ENCODE data around the gene TARS3. TPM values are rescaled to one million over a fixed set of nuclear protein-coding genes. Genes with fewer than 3 reads are reported as not detected.

TARS3 gene
- total and polyA plus RNA-seq, 3 donors from 2014 or later = 10.3 to 40.2 (median 25.0) TPM

DNA sequence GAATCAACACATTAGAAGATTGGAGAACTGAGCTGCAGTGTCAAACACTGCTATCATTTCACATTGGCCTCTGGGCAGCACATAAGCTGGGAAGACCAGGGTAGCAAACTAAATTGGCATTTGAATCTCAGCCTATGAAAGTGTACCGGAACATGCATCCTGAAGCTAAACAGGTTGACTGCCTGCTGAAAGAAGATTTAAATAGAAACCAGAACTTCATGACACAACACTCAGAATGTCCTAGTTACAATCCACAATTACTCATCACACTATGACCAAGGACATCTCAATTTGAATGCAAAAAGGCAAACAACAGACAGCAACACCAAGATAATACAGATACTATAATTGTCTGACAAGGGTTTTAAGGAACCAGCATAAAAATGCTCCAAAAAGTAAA lies 98.3 kb downstream of the TARS3 start:
- Histone ChIP-seq H3K9me3 (no peaks in the 10 kb centered on the region), H3K4me3 (no peak overlapping the region), H3K27me3 (no peaks in the 10 kb centered on the region), H3K36me3 (ENCODE audit: low read depth, missing control alignments) (no peaks in the 10 kb centered on the region), H3K4me1 (no peaks in the 10 kb centered on the region), H3K27ac (no peak overlapping the region)
- TF ChIP-seq POLR2A (IDR thresholded peaks at IDR 0.05) = no peak
- TF ChIP-seq, protein P1, sequence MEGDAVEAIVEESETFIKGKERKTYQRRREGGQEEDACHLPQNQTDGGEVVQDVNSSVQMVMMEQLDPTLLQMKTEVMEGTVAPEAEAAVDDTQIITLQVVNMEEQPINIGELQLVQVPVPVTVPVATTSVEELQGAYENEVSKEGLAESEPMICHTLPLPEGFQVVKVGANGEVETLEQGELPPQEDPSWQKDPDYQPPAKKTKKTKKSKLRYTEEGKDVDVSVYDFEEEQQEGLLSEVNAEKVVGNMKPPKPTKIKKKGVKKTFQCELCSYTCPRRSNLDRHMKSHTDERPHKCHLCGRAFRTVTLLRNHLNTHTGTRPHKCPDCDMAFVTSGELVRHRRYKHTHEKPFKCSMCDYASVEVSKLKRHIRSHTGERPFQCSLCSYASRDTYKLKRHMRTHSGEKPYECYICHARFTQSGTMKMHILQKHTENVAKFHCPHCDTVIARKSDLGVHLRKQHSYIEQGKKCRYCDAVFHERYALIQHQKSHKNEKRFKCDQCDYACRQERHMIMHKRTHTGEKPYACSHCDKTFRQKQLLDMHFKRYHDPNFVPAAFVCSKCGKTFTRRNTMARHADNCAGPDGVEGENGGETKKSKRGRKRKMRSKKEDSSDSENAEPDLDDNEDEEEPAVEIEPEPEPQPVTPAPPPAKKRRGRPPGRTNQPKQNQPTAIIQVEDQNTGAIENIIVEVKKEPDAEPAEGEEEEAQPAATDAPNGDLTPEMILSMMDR (IDR thresholded peaks at IDR 0.05) = no peak
- 95 to 100% methylated on average over 1 of the region's 1 CpG for WGBS, 2 donors
- DNase-seq = no peak
- intact Hi-C loops (cut with DNase I; ENCODE audit: low total_unique reads) = no loop called here

DNA sequence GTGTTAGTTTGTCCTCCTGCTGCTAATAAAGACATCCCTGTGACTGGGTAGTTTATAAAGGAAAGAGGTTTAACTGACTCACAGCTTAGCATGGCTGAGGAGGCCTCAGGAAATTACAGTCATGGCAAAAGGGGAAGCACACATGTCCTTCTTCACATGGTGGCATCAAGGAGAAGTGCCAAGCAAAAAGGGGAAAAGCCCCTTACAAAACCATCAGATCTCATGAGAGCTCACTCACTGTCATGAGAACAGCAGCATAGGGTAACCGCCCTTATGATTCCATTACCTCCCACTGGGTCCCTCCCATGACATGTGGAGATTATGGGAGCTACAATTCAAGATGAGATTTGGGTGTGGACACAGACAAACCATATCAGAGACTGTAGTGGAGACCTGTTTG lies 99.1 kb downstream of the TARS3 start:
- TF ChIP-seq, protein P1 (IDR thresholded peaks at IDR 0.05) = no peak
- no peak for TF ChIP-seq POLR2A (IDR thresholded peaks at IDR 0.05)
- intact Hi-C loops (cut with DNase I; ENCODE audit: low total_unique reads) = no loop called here

DNA sequence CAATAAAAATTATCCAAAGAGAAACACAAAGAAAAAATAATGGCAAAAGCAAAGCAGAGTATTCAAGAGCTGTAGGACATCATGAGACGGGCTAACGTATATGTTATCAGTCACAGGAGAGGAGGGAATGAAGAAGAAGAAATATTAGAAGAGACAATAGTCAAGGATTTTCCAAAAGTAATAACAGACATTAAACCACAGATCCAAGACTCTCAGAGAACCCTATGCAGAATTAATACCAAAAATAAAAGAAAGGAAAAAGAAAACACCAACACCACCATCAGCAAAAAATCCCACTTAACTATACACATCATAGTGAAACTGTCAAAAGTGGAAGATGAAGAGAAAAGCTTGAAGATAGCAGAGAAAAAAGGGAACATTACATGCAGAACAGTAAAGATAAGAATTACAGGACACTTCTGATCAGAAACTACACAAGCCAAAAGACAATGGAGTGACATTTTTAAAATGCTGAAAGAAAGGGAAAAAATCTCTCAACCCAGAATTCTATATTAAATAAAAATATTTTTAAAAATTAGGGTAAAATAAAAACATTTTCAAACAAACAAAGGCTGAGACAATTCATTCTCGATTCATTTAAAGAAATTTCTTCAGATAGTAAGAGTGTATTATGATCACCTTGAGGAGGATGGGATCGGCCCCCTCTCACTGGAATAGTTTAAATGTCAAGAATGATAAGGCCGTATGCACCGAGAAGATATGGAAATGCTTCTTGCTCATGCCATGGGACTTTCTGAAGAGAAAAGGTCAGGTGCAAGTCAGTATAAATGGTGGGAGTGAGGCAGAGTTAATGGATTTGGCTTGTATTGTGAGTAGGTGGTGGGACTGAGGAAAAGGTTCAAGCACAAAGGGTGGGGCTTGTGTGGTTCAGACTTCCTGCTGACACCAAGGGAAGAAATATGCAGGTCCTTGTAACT lies 100.6 kb downstream of the TARS3 start:
- no peak overlapping the region for H3K27ac ChIP-seq
- no peak overlapping the region for H3K4me3 ChIP-seq
- no peaks in the 10 kb centered on the region for H3K27me3 ChIP-seq
- no peaks in the 10 kb centered on the region for H3K9me3 ChIP-seq
- DNase-seq = no peak
- WGBS, 2 donors = 91 to 93% methylated on average over 6 of the region's 6 CpGs
- H3K36me3 ChIP-seq (ENCODE audit: low read depth, missing control alignments) = no peaks in the 10 kb centered on the region
- no peak for TF ChIP-seq POLR2A (IDR thresholded peaks at IDR 0.05)
- TF ChIP-seq, protein P1 (IDR thresholded peaks at IDR 0.05) = no peak
- intact Hi-C loops (cut with DNase I; ENCODE audit: low total_unique reads) = no loop called here
- no peaks in the 10 kb centered on the region for H3K4me1 ChIP-seq

More for the DNA sequence above, 99.1 kb downstream of the TARS3 start:
- H3K27ac ChIP-seq = no peak overlapping the region
- no peaks in the 10 kb centered on the region for H3K27me3 ChIP-seq
- no peaks in the 10 kb centered on the region for H3K4me1 ChIP-seq
- H3K36me3 ChIP-seq (ENCODE audit: low read depth, missing control alignments) = no peaks in the 10 kb centered on the region
- WGBS, 2 donors = 100% methylated on average over 1 of the region's 1 CpG
- H3K9me3 ChIP-seq = no peaks in the 10 kb centered on the region
- no peak overlapping the region for H3K4me3 ChIP-seq
- no peak for DNase-seq

DNA sequence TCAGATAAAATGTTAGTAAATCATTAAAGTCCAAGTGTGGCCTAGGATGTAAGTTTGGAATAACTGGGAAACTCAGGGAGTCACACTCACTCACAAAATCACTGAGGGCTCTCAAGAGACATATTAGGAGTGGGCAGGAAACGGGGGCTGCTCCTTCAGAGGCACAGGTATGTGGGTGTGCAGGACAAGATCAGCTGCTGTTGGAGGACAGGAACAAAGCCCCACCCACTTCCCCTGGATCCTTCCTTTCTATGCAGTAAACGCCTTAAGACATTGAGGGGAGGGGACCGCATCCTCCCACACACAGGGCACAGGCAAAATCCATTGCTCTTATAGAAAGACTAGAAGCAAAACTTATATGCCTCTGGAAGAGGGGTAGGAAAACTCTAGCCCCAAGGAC lies 102.3 kb downstream of the TARS3 start:
- intact Hi-C loops (cut with DNase I; ENCODE audit: low total_unique reads) = no loop called here
- no peak overlapping the region for H3K27ac ChIP-seq
- DNase-seq = no peak
- H3K36me3 ChIP-seq (ENCODE audit: low read depth, missing control alignments) = no peaks in the 10 kb centered on the region
- TF ChIP-seq POLR2A (IDR thresholded peaks at IDR 0.05) = no peak
- TF ChIP-seq, protein P1 (IDR thresholded peaks at IDR 0.05) = no peak
- WGBS, 2 donors = 83 to 90% methylated on average over 3 of the region's 3 CpGs
- H3K4me3 ChIP-seq = no peak overlapping the region
- H3K27me3 ChIP-seq = no peaks in the 10 kb centered on the region
- no peaks in the 10 kb centered on the region for H3K9me3 ChIP-seq
- no peaks in the 10 kb centered on the region for H3K4me1 ChIP-seq

Data from testis (tissue), 3 donors.